ENCODE data around the gene FLNB. TPM values are rescaled to one million over a fixed set of nuclear protein-coding genes. Genes with fewer than 3 reads are reported as not detected.

The FLNB gene
- polyA plus RNA-seq, 1 of the 3 experiments (the other 2 are of a cell fraction) = 127 TPM

GRCh38 chr3:58193682-58194407 is 185.6 kb downstream of the FLNB start:
- H3K36me3 ChIP-seq (replicated peaks in 1 of 2; ENCODE audit: control insufficient read depth in 1 of 2, insufficient read depth in 2 of 2, low read length in 1 of 2) = no peaks in the 10 kb centered on the region
- POLR2A ChIA-PET = no interaction called here
- H3K27me3 ChIP-seq (ENCODE audit: insufficient read depth) = no peaks in the 10 kb centered on the region
- no peak overlapping the region for H3K27ac ChIP-seq (ENCODE audit: low read depth in 2 of 2, low read length in 1 of 2)
- H2AFZ ChIP-seq (ENCODE audit: low read depth) = no peak overlapping the region
- no peaks in the 10 kb centered on the region for H3K4me1 ChIP-seq (ENCODE audit: control insufficient read depth in 1 of 2, insufficient read depth in 2 of 2, low read depth in 1 of 2, low read length in 1 of 2)
- TF ChIP-seq FOXJ3 (CRISPR knock-in tag; IDR thresholded peaks at IDR 0.05) = no peak
- TF ChIP-seq ELF1 (IDR thresholded peaks at IDR 0.05) = no peak
- no peak for TF ChIP-seq TAF1 (IDR thresholded peaks at IDR 0.05; ENCODE audit: borderline replicate concordance, low read depth, low read length)
- no peak for TF ChIP-seq JUND (IDR thresholded peaks at IDR 0.05)
- TF ChIP-seq MAX (IDR thresholded peaks at IDR 0.05; ENCODE audit: low read depth) = no peak
- TF ChIP-seq GATA2 (CRISPR knock-in tag; IDR thresholded peaks at IDR 0.05) = no peak
- TF ChIP-seq TEAD4 (IDR thresholded peaks at IDR 0.05; ENCODE audit: borderline replicate concordance, insufficient read depth) = no peak
- TF ChIP-seq PBX3 (IDR thresholded peaks at IDR 0.05) = no peak
- no peaks in the 10 kb centered on the region for H4K20me1 ChIP-seq (ENCODE audit: insufficient read depth)
- H3K9ac ChIP-seq = no peak overlapping the region
- DNase-seq = no peak
- no peak overlapping the region for H3K4me2 ChIP-seq
- H3K9me2 ChIP-seq = no peaks in the 10 kb centered on the region
- no peaks in the 10 kb centered on the region for H3K9me3 ChIP-seq
- H3F3A ChIP-seq (replicated peaks; ENCODE audit: insufficient read depth) = no peaks in the 10 kb centered on the region
- H3K79me2 ChIP-seq (ENCODE audit: insufficient read depth) = no peaks in the 10 kb centered on the region
- WGBS (ENCODE audit: low lambda C conversion rate) = 76% methylated on average over 12 of the region's 12 CpGs
- H3K4me3 ChIP-seq (ENCODE audit: low read depth in 2 of 2, low read length in 1 of 2) = no peak overlapping the region
- CTCF ChIA-PET = interaction anchor here (0.9 to 8.9 kb wide), 3 partner anchors 16 to 106 kb away, joined by 4 to 63 read pairs (median 12); no protein-coding TSS in a partner anchor

- H3K4me3 ChIP-seq (ENCODE audit: low read depth in 2 of 2, low read length in 1 of 2) = no peak overlapping the region
- H3K79me2 ChIP-seq (ENCODE audit: insufficient read depth) = no peaks in the 10 kb centered on the region
- DNase-seq = no peak
- ChIA-PET POLR2A (no interaction called here), CTCF (interaction anchor here (1.4 to 4.1 kb wide), 4 partner anchors 10 to 20 kb away, joined by 3 to 19 read pairs (median 10); no protein-coding TSS in a partner anchor)
- no peak overlapping the region for H3K9ac ChIP-seq
- H3K4me1 ChIP-seq (ENCODE audit: control insufficient read depth in 1 of 2, insufficient read depth in 2 of 2, low read depth in 1 of 2, low read length in 1 of 2) = no peaks in the 10 kb centered on the region
- 90% methylated on average over 8 of the region's 10 CpGs for WGBS (ENCODE audit: low lambda C conversion rate)
- no peaks in the 10 kb centered on the region for H3K9me3 ChIP-seq
- no peak overlapping the region for H3K4me2 ChIP-seq
- H3F3A ChIP-seq (replicated peaks; ENCODE audit: insufficient read depth) = no peaks in the 10 kb centered on the region
- TF ChIP-seq TAF1 (IDR thresholded peaks at IDR 0.05; ENCODE audit: borderline replicate concordance, low read depth, low read length) (no peak), GATA2 (CRISPR knock-in tag; IDR thresholded peaks at IDR 0.05) (no peak), NFIC (IDR thresholded peaks at IDR 0.05; ENCODE audit: borderline replicate concordance) (no peak), IRF3 (IDR thresholded peaks at IDR 0.05; ENCODE audit: low read depth, low read length) (no peak), MAX (IDR thresholded peaks at IDR 0.05; ENCODE audit: low read depth) (no peak), EZH2phosphoT487 (IDR thresholded peaks at IDR 0.05; ENCODE audit: borderline replicate concordance, low read depth) (no peak), TCF12 (IDR thresholded peaks at IDR 0.05) (no peak), RXRA (IDR thresholded peaks at IDR 0.05; ENCODE audit: borderline replicate concordance, low read depth) (no peak), FOXM1 (IDR thresholded peaks at IDR 0.05; ENCODE audit: low read depth) (no peak), GABPA (IDR thresholded peaks at IDR 0.05; ENCODE audit: low read depth) (no peak), FOXJ3 (CRISPR knock-in tag; IDR thresholded peaks at IDR 0.05) (no peak), CHD2 (IDR thresholded peaks at IDR 0.05; ENCODE audit: low read length, partially characterized antibody) (no peak), PBX3 (IDR thresholded peaks at IDR 0.05) (no peak), EP300 (IDR thresholded peaks at IDR 0.05; ENCODE audit: borderline replicate concordance in 1 of 2, low read depth in 1 of 2, low read length in 1 of 2) (no peak), MEF2A (IDR thresholded peaks at IDR 0.05; ENCODE audit: borderline replicate concordance, low read depth) (no peak), RCOR1 (IDR thresholded peaks at IDR 0.05; ENCODE audit: low read length) (no peak)
- H3K36me3 ChIP-seq (replicated peaks in 1 of 2; ENCODE audit: control insufficient read depth in 1 of 2, insufficient read depth in 2 of 2, low read length in 1 of 2) = no peaks in the 10 kb centered on the region
- no peak overlapping the region for H3K27ac ChIP-seq (ENCODE audit: low read depth in 2 of 2, low read length in 1 of 2)
- no peaks in the 10 kb centered on the region for H3K27me3 ChIP-seq (ENCODE audit: insufficient read depth)
- no peak overlapping the region for H2AFZ ChIP-seq (ENCODE audit: low read depth)
- H4K20me1 ChIP-seq (ENCODE audit: insufficient read depth) = no peaks in the 10 kb centered on the region
- H3K9me2 ChIP-seq = no peaks in the 10 kb centered on the region
These were observed 189.4 kb downstream of the FLNB start for GRCh38 chr3:58197588-58197987.

Data from SK-N-SH (cell line).